ENCODE results near the gene ALG2.
A peak's percentile ranks its signal among the peaks of the same experiment; 100 is the strongest.

ALG2 gene

GRCh38 chr9:99190597-99191283 lies 31.0 kb downstream of the ALG2 start:
- DNase-seq, result no peak

- no peak for DNase-seq
These were observed 31.7 kb downstream of the ALG2 start for GRCh38 chr9:99189887-99190596.

- DNase-seq, result no peak
These were observed 32.6 kb downstream of the ALG2 start for GRCh38 chr9:99189186-99189585.

- DNase-seq, result no peak
These were observed 34.4 kb downstream of the ALG2 start for GRCh38 chr9:99187311-99187710.

- no peak for DNase-seq
These were observed 35.8 kb downstream of the ALG2 start for GRCh38 chr9:99185934-99186333.

GRCh38 chr9:99185348-99185632 lies 36.5 kb downstream of the ALG2 start:
- DNase-seq, result no peak

GRCh38 chr9:99184475-99185347 lies 37.0 kb downstream of the ALG2 start:
- peak; percentile 82 for DNase-seq

- no peak for DNase-seq
These were observed 37.6 kb downstream of the ALG2 start for GRCh38 chr9:99184110-99184474.

- DNase-seq, result no peak
These were observed 38.1 kb downstream of the ALG2 start for GRCh38 chr9:99183616-99184015.

GRCh38 chr9:99182356-99182755 lies 39.4 kb downstream of the ALG2 start:
- no peak for DNase-seq

- no peak for DNase-seq
These were observed 40.1 kb downstream of the ALG2 start for GRCh38 chr9:99181621-99182020.

- DNase-seq, result no peak
These were observed 40.5 kb downstream of the ALG2 start for GRCh38 chr9:99181206-99181605.

GRCh38 chr9:99180662-99181061 lies 41.1 kb downstream of the ALG2 start:
- no peak for DNase-seq

GRCh38 chr9:99180199-99180598 lies 41.5 kb downstream of the ALG2 start:
- DNase-seq, result no peak

- no peak for DNase-seq
These were observed 42.5 kb downstream of the ALG2 start for GRCh38 chr9:99178912-99179872.

- DNase-seq, result no peak
These were observed 44.0 kb downstream of the ALG2 start for GRCh38 chr9:99177576-99178366.

GRCh38 chr9:99176527-99177013 lies 45.2 kb downstream of the ALG2 start:
- DNase-seq, result no peak

- DNase-seq, result no peak
These were observed 47.9 kb downstream of the ALG2 start for GRCh38 chr9:99173570-99174504.

GRCh38 chr9:99172124-99173091 lies 49.3 kb downstream of the ALG2 start:
- DNase-seq, result peak; percentile 29

Measured in NCI-H1105 treated with DMSO at 0.1 percent for 48 hours (cell line).